Lower lobe of right lung (tissue), 2 donors: ENCODE measurements around the gene SPRING1. TPM values are rescaled to one million over a fixed set of nuclear protein-coding genes. Genes with fewer than 3 reads are reported as not detected.

Experiments used
- ATAC-seq, 2 donors: fragments of 200-7000 bp; cut with Tn5 transposase; one replicate each; pipeline ENCODE4 v1.9.1; 2020 to 2022; ENCODE audit warnings: mild to moderate bottlenecking in 2 of 2, moderate library complexity in 2 of 2
- DNase-seq: peaks from one replicate; pipeline ENCODE4 v3.0.0-alpha.2; 2020
- H3K27ac ChIP-seq: fragments of 200-600 bp; one replicate; pipeline ENCODE4 v1.8.0; 2022
- H3K27me3 ChIP-seq: fragments of 200-600 bp; one replicate; pipeline ENCODE4 v1.8.0; 2022; ENCODE audit warnings: low read depth
- H3K36me3 ChIP-seq: fragments of 200-600 bp; one replicate; pipeline ENCODE4 v1.8.0; 2022; ENCODE audit warnings: mild to moderate bottlenecking
- H3K4me1 ChIP-seq: fragments of 200-600 bp; one replicate; pipeline ENCODE4 v1.8.0; 2022
- H3K4me3 ChIP-seq: fragments of 200-600 bp; one replicate; pipeline ENCODE4 v1.8.0; 2022; ENCODE audit warnings: mild to moderate bottlenecking
- H3K9me3 ChIP-seq: fragments of 200-600 bp; one replicate; pipeline ENCODE4 v1.8.0; 2022
- CTCF ChIP-seq: fragments of 200-600 bp; IDR thresholded peaks from one replicate; pipeline ENCODE4 v1.8.0; 2022; ENCODE audit warnings: antibody characterized with exemption, mild to moderate bottlenecking
- intact Hi-C: fragments of 100-400 bp; cut with DNase I; formaldehyde crosslinking; loops from one replicate; pipeline ENCODE4 v1.11.0; 2022
- total RNA-seq: library from RNA; stranded (reverse); fragmentation: NEBNext Ultra II Directional; extraction: Animal tissue kit (Norgen Biotek cat#: 25700); gene quantifications from one replicate; pipeline ENCODE4 v1.2.1, GENCODE V29; 2021
- donor health status: DM: no; HTN: yes; CAD: no; lungs with severe emphysema.

Gene SPRING1
- total RNA-seq, 1 donor from 2014 or later: 84.3 TPM

DNA sequence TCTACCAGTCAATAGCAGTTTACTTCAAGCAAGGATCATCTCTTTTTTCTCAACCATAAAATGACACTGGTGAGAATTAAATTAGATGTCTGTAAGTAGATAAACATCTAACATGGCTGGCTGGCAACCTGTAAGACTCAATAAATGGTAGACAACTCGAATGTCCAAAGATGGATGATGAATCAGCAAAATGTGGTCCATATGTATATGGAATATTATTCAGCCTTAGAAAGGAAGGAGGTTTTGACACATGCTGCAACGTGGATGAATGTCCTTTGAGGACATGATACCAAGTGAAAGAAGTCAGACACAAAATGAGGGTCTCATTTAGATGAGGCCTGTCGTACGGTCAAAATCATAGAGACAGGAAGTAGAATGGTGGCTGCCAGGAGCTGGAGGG lies 46.2 kb downstream of the SPRING1 start:
- no peak for TF ChIP-seq CTCF
- no peak for ATAC-seq
- Histone ChIP-seq H3K4me1 (peaks cover 26% of the 10 kb centered on the region), H3K27ac (no peak overlapping the region), H3K36me3 (no peaks in the 10 kb centered on the region), H3K27me3 (peaks cover 21% of the 10 kb centered on the region), H3K9me3 (no peaks in the 10 kb centered on the region), H3K4me3 (no peak overlapping the region)
- DNase-seq: no peak
- intact Hi-C loops: no loop called here

DNA sequence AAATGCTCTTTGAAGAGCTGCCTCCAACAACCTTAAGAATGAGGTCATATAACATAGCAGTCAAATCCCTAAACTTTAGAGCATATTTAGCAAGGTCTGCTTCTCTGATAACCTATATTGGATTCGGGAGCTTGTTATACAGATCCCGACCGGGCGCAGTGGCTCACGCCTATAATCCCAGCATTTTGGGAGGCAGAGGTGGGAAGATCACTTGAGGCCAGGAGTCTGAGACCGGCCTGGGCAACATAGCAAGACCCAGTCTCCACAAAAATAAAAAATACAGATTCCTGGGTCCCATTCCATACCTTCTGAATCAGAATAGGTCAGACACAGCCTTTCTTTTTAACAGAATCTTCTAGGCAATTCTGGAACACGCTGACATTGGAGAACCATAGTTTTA lies 46.7 kb downstream of the SPRING1 start:
- no peak for TF ChIP-seq CTCF
- Histone ChIP-seq H3K4me3 (no peak overlapping the region), H3K27me3 (peaks cover 21% of the 10 kb centered on the region), H3K27ac (no peak overlapping the region), H3K4me1 (peaks cover 26% of the 10 kb centered on the region), H3K9me3 (no peaks in the 10 kb centered on the region), H3K36me3 (no peaks in the 10 kb centered on the region)
- ATAC-seq (no peak), DNase-seq (no peak)
- intact Hi-C loops: no loop called here

DNA sequence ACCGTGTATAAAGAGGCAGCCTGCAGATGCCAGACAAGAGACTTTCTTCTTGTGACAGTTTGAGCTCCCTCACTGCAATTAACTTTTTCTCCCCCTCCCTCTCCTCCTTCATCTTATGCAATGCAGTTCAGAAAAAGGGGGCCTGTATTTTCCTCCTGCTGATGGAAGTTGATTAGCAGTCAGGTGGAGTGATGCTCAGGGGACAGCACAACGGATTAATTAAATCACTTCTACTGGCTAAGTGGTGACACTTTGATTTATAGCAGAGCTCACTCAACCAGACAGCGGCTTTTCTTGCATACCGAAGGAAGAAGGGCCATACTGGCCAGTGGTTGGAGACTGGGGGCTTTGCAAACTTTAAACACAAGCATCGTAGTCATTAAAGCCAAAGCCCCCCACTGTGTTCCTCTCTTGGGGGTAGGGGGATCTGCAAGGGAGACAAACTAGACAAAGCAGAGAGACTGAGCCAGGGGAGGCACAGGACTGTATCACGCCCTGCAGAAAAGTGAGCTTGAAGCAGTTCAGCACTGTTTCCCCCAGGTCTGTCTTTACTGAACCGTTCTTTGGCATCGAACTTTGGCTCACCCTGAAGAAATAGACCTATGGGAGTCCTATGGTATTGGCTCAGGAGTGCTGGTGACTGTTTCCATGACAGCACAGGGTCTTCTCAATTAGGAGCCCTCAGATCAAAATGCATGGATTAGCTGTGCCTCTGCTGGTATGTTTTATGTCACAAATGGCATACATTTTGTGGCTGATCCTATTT lies 47.7 kb downstream of the SPRING1 start:
- Histone ChIP-seq H3K27ac (no peak overlapping the region), H3K36me3 (no peaks in the 10 kb centered on the region), H3K4me3 (no peak overlapping the region), H3K9me3 (no peaks in the 10 kb centered on the region), H3K4me1 (peaks cover 26% of the 10 kb centered on the region), H3K27me3 (peaks cover 21% of the 10 kb centered on the region)
- intact Hi-C loops: no loop called here
- ATAC-seq (no peak), DNase-seq (no peak)
- no peak for TF ChIP-seq CTCF

GRCh38 chr12:116689521-116689920 lies 48.3 kb downstream of the SPRING1 start:
- intact Hi-C loops: no loop called here

More at GRCh38 chr12:116689521-116689920, 48.3 kb downstream of the SPRING1 start:
- Histone ChIP-seq H3K36me3 (no peaks in the 10 kb centered on the region), H3K4me1 (peaks cover 19% of the 10 kb centered on the region), H3K4me3 (no peak overlapping the region), H3K27me3 (peaks cover 21% of the 10 kb centered on the region), H3K9me3 (no peaks in the 10 kb centered on the region), H3K27ac (no peak overlapping the region)
- DNase-seq: no peak
- no peak for ATAC-seq
- no peak for TF ChIP-seq CTCF

Other genes starting within 250 kb of the SPRING1 start
- 1.9 TPM for gene MAP1LC3B2, start 178.7 kb downstream of the SPRING1 start, total RNA-seq
- gene RNFT2, start 246 bp upstream of the SPRING1 start, total RNA-seq: 3.3 TPM
- 0.18 TPM for gene HRK, start 143.4 kb upstream of the SPRING1 start, total RNA-seq
- 16.4 TPM for gene FBXW8, start 172.9 kb upstream of the SPRING1 start, total RNA-seq